ENCODE data around the gene IGSF21.

IGSF21 gene

GRCh38 chr1:18094096-18094495 is 13.5 kb upstream of the IGSF21 start:
- DNase-seq (ENCODE audit: low read depth in 3 of 3): no peak

- DNase-seq (ENCODE audit: low read depth in 3 of 3): no peak
These were observed 10.4 kb upstream of the IGSF21 start for GRCh38 chr1:18097206-18097605.

- no peak for DNase-seq (ENCODE audit: low read depth in 3 of 3)
These were observed 8.6 kb upstream of the IGSF21 start for GRCh38 chr1:18099026-18099425.

GRCh38 chr1:18100060-18100459 is 7.5 kb upstream of the IGSF21 start:
- DNase-seq (ENCODE audit: low read depth in 3 of 3): no peak

GRCh38 chr1:18100491-18101063 is 7.0 kb upstream of the IGSF21 start:
- peak; percentile 7 to 46 (median 15) for DNase-seq (ENCODE audit: low read depth in 3 of 3)

- DNase-seq (ENCODE audit: low read depth in 3 of 3): no peak
These were observed 6.1 kb upstream of the IGSF21 start for GRCh38 chr1:18101508-18101907.

GRCh38 chr1:18103788-18104421 is 3.7 kb upstream of the IGSF21 start:
- DNase-seq (ENCODE audit: low read depth in 3 of 3): no peak

- DNase-seq (ENCODE audit: low read depth in 3 of 3): no peak
These were observed 3.0 kb upstream of the IGSF21 start for GRCh38 chr1:18104546-18105100.

- DNase-seq (ENCODE audit: low read depth in 3 of 3): no peak
These were observed 2.4 kb upstream of the IGSF21 start for GRCh38 chr1:18105196-18105595.

- no peak for DNase-seq (ENCODE audit: low read depth in 3 of 3)
These were observed 880 bp downstream of the IGSF21 start for GRCh38 chr1:18108299-18109057.

- no peak for DNase-seq (ENCODE audit: low read depth in 3 of 3)
These were observed 1.6 kb downstream of the IGSF21 start for GRCh38 chr1:18109058-18109755.

- no peak for DNase-seq (ENCODE audit: low read depth in 3 of 3)
These were observed 2.4 kb downstream of the IGSF21 start for GRCh38 chr1:18109756-18110597.

- no peak for DNase-seq (ENCODE audit: low read depth in 3 of 3)
These were observed 3.0 kb downstream of the IGSF21 start for GRCh38 chr1:18110598-18110939.

- peak in 1 of 3 experiments; percentile 22 for DNase-seq (ENCODE audit: low read depth in 3 of 3)
These were observed 3.4 kb downstream of the IGSF21 start for GRCh38 chr1:18110968-18111367.

GRCh38 chr1:18111605-18112297 is 4.2 kb downstream of the IGSF21 start:
- DNase-seq (ENCODE audit: low read depth in 3 of 3): no peak

GRCh38 chr1:18112611-18113010 is 5.0 kb downstream of the IGSF21 start:
- DNase-seq (ENCODE audit: low read depth in 3 of 3): no peak

- DNase-seq (ENCODE audit: low read depth in 3 of 3): no peak
These were observed 7.3 kb downstream of the IGSF21 start for GRCh38 chr1:18114726-18115410.

GRCh38 chr1:18116777-18117176 is 9.2 kb downstream of the IGSF21 start:
- DNase-seq (ENCODE audit: low read depth in 3 of 3): no peak

GRCh38 chr1:18118078-18118477 is 10.5 kb downstream of the IGSF21 start:
- no peak for DNase-seq (ENCODE audit: low read depth in 3 of 3)

GRCh38 chr1:18118491-18118890 is 10.9 kb downstream of the IGSF21 start:
- no peak for DNase-seq (ENCODE audit: low read depth in 3 of 3)
